Liver (tissue), 9 donors: Measurements from ENCODE around the gene PSMG2. TPM values are rescaled to one million over a fixed set of nuclear protein-coding genes. Genes with fewer than 3 reads are reported as not detected.

Source experiments
- DNase-seq: peaks from one replicate; pipeline ENCODE4 v3.0.0-alpha.2; 2017; ENCODE audit warnings: low spot score
- H3K27ac ChIP-seq, 2 donors: one replicate each; pipeline ENCODE4 v1.7.0; 2013; ENCODE audit warnings: inconsistent platforms in 2 of 2, low read length in 2 of 2, control low read depth in 1 of 2, low read depth in 1 of 2, mild to moderate bottlenecking in 1 of 2
- H3K27me3 ChIP-seq, 4 donors: one replicate each; pipeline versions ENCODE4 v1.6.1 to v1.7.0; 2013; ENCODE audit warnings: low read length in 3 of 4, inconsistent platforms in 1 of 4, mild to moderate bottlenecking in 1 of 4, moderate library complexity in 1 of 4; ENCODE audit not compliant: control insufficient read depth in 4 of 4, insufficient read depth in 4 of 4
- H3K36me3 ChIP-seq, 4 donors: one replicate each; pipeline versions ENCODE4 v1.6.1 to v1.7.0; 2013; ENCODE audit warnings: low read length in 3 of 4, mild to moderate bottlenecking in 3 of 4, low read depth in 1 of 4, moderate library complexity in 1 of 4; ENCODE audit not compliant: control insufficient read depth in 4 of 4, insufficient read depth in 3 of 4
- H3K4me1 ChIP-seq, 4 donors: one replicate each; pipeline versions ENCODE4 v1.6.1 to v1.7.0; 2013; ENCODE audit warnings: low read length in 3 of 4, mild to moderate bottlenecking in 3 of 4, moderate library complexity in 1 of 4; ENCODE audit not compliant: control insufficient read depth in 4 of 4, insufficient read depth in 4 of 4
- H3K4me3 ChIP-seq, 3 donors: one replicate each; pipeline versions ENCODE4 v1.6.1 to v1.7.0; 2013; ENCODE audit warnings: low read length in 3 of 3, control low read depth in 1 of 3, low read depth in 1 of 3, mild to moderate bottlenecking in 1 of 3
- H3K9ac ChIP-seq, 2 donors: one replicate each; pipeline ENCODE4 v1.7.0; 2013; ENCODE audit warnings: low read length in 2 of 2, mild to moderate bottlenecking in 2 of 2, moderate library complexity in 2 of 2, control low read depth in 1 of 2, low read depth in 1 of 2
- H3K9me3 ChIP-seq, 4 donors: one replicate each; pipeline versions ENCODE4 v1.6.1 to v1.7.0; 2013; ENCODE audit warnings: low read length in 3 of 4; ENCODE audit not compliant: control insufficient read depth in 4 of 4
- EGR1 ChIP-seq, 2 donors: IDR thresholded peaks; 2 replicates each; pipeline ENCODE4 v1.6.1; 2016 to 2018; ENCODE audit warnings: antibody characterized with exemption in 2 of 2, low read depth in 2 of 2
- FOXA1 ChIP-seq: IDR thresholded peaks from 2 replicates; pipeline ENCODE4 v1.6.1; 2016; ENCODE audit warnings: antibody characterized with exemption
- GABPA ChIP-seq, 2 donors: IDR thresholded peaks in 1 of 2; conservative IDR thresholded peaks in 1 of 2; 2 replicates each; pipeline ENCODE4 v1.6.1; 2016; ENCODE audit warnings: antibody characterized with exemption in 2 of 2, mild to moderate bottlenecking in 1 of 2, moderate library complexity in 1 of 2
- HNF4A ChIP-seq, 2 donors: conservative IDR thresholded peaks; 2 replicates each; pipeline ENCODE4 v1.6.1; 2016; ENCODE audit warnings: antibody characterized with exemption in 2 of 2, mild to moderate bottlenecking in 2 of 2
- HNF4G ChIP-seq: IDR thresholded peaks from 2 replicates; pipeline ENCODE4 v1.6.1; 2016; ENCODE audit warnings: antibody characterized with exemption
- NR2F2 ChIP-seq: IDR thresholded peaks from 2 replicates; pipeline ENCODE4 v1.6.1; 2016; ENCODE audit warnings: antibody characterized with exemption
- RAD21 ChIP-seq, 2 donors: IDR thresholded peaks; 2 replicates each; pipeline ENCODE4 v1.6.1; 2016; ENCODE audit warnings: antibody characterized with exemption in 2 of 2, mild to moderate bottlenecking in 2 of 2
- RXRA ChIP-seq, 2 donors: IDR thresholded peaks; 2 replicates each; pipeline ENCODE4 v1.6.1; 2017 to 2018; ENCODE audit warnings: antibody characterized with exemption in 2 of 2, mild to moderate bottlenecking in 1 of 2
- SP1 ChIP-seq: IDR thresholded peaks from 2 replicates; pipeline ENCODE4 v1.6.1; 2018; ENCODE audit warnings: antibody characterized with exemption, mild to moderate bottlenecking
- TAF1 ChIP-seq: conservative IDR thresholded peaks from 2 replicates; pipeline ENCODE4 v1.6.1; 2016; ENCODE audit warnings: antibody characterized with exemption, mild to moderate bottlenecking
- YY1 ChIP-seq: IDR thresholded peaks from 2 replicates; pipeline ENCODE4 v1.6.1; 2016; ENCODE audit warnings: antibody characterized with exemption, mild to moderate bottlenecking
- WGBS: extraction: QIAGEN DNeasy Blood & Tissue Kit; methylation state at CpG from one replicate; pipeline ENCODE4 v1.1.7; 2013; 5-methylcytosine and 5-hydroxymethylcytosine counted together
- polyA plus RNA-seq, 2 donors: library from polyadenylated mRNA; stranded (reverse) in 1 of 2; unstranded in 1 of 2; fragments of 200-250 nt in 1 of 2; fragments of >200 nt in 1 of 2; fragmentation: Nextera tagmentation in 1 of 2; extraction: Ambion mirVana in 1 of 2; gene quantifications; one replicate each; pipeline versions ENCODE4 v1.2.1 to v1.2.3, GENCODE V29; 2013 to 2015
- total RNA-seq, 2 donors: library from RNA; depleted of rRNA; stranded (reverse); fragments of >200 nt; gene quantifications; one replicate each; pipeline ENCODE4 v1.2.3, GENCODE V29; 2014
- TF ChIP-seq, protein P1 (sequence below): fragments of 150-350 bp; IDR thresholded peaks from 2 replicates; pipeline ENCODE4 v1.5.1; 2017; ENCODE audit warnings: improper control_type of control experiment, low read depth, low read length; ENCODE audit not compliant: missing input control
- TF ChIP-seq, protein P2 (sequence below): IDR thresholded peaks from 2 replicates; pipeline ENCODE4 v1.6.1; 2016; ENCODE audit warnings: antibody characterized with exemption
- TF ChIP-seq, protein P3 (sequence below): IDR thresholded peaks from 2 replicates; pipeline ENCODE4 v1.6.1; 2016; ENCODE audit warnings: antibody characterized with exemption, mild to moderate bottlenecking
- TF ChIP-seq, protein P4 (sequence below): IDR thresholded peaks from 2 replicates; pipeline ENCODE4 v1.6.1; 2016; ENCODE audit warnings: antibody characterized with exemption
- donor health status: healthy.
- donor health status: healthy.
- donor health status: healthy.
- donor health status: healthy.
- donor health status: healthy.

PSMG2 gene
- total and polyA plus RNA-seq, 4 donors = 24.2 to 48.0 (median 36.6) TPM

DNA sequence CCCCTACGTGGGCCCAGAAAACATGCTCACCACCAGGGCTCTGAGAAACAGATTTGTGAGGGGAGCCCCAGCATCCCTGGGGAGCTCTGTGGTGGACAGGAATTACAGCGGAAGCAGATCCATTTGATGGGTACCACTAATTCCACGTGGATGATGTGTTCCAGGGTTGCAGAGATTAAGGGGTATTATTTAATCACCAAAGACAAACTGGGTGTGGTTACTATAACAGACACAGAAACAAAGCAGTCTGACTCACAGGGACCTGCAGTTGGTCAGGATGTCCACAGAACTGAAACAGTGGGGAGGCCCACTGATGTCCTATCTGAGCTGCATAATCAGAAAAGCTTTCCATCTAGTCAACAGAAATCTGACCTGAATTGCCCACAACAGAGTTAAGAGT is 65.8 kb downstream of the PSMG2 start:
- 88% methylated on average over 3 of the region's 3 CpGs for WGBS

DNA sequence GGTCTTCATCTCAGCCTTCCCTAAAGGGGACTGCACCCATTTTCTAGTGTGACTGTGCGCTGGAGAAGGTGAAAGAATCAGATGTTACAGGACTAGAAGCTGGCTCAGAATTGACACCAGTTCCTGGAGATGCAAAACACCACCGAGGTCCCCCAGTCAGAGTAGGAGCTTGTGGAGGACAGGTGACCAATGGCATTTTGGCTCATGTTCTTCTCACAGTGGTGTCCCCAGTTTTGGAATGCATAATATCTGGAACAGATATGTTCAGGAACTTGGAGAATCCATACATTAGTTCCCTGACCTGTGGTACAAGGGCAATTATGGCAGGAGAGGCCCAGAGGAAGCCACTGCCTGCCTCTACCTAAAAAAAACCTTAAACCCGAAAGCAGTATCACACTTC is 66.3 kb downstream of the PSMG2 start:
- DNase-seq = no peak
- no peak overlapping the region for H3K9ac ChIP-seq
- 90% methylated on average over 3 of the region's 3 CpGs for WGBS
- TF ChIP-seq TAF1 = no peak
- no peak for TF ChIP-seq NR2F2
- TF ChIP-seq SP1 = no peak
- TF ChIP-seq HNF4A (conservative IDR thresholded peaks at IDR 0.05) = no peak
- TF ChIP-seq RXRA (IDR thresholded peaks at IDR 0.05) = no peak
- no peak for TF ChIP-seq GABPA (IDR thresholded peaks at IDR 0.05 in 1 of 2, conservative IDR thresholded peaks at IDR 0.05 in 1 of 2)
- TF ChIP-seq YY1 = no peak
- no peak for TF ChIP-seq RAD21 (IDR thresholded peaks at IDR 0.05)
- TF ChIP-seq, protein P1, sequence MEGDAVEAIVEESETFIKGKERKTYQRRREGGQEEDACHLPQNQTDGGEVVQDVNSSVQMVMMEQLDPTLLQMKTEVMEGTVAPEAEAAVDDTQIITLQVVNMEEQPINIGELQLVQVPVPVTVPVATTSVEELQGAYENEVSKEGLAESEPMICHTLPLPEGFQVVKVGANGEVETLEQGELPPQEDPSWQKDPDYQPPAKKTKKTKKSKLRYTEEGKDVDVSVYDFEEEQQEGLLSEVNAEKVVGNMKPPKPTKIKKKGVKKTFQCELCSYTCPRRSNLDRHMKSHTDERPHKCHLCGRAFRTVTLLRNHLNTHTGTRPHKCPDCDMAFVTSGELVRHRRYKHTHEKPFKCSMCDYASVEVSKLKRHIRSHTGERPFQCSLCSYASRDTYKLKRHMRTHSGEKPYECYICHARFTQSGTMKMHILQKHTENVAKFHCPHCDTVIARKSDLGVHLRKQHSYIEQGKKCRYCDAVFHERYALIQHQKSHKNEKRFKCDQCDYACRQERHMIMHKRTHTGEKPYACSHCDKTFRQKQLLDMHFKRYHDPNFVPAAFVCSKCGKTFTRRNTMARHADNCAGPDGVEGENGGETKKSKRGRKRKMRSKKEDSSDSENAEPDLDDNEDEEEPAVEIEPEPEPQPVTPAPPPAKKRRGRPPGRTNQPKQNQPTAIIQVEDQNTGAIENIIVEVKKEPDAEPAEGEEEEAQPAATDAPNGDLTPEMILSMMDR = no peak
- TF ChIP-seq, protein P2, sequence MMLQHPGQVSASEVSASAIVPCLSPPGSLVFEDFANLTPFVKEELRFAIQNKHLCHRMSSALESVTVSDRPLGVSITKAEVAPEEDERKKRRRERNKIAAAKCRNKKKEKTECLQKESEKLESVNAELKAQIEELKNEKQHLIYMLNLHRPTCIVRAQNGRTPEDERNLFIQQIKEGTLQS = no peak
- TF ChIP-seq, protein P3, sequence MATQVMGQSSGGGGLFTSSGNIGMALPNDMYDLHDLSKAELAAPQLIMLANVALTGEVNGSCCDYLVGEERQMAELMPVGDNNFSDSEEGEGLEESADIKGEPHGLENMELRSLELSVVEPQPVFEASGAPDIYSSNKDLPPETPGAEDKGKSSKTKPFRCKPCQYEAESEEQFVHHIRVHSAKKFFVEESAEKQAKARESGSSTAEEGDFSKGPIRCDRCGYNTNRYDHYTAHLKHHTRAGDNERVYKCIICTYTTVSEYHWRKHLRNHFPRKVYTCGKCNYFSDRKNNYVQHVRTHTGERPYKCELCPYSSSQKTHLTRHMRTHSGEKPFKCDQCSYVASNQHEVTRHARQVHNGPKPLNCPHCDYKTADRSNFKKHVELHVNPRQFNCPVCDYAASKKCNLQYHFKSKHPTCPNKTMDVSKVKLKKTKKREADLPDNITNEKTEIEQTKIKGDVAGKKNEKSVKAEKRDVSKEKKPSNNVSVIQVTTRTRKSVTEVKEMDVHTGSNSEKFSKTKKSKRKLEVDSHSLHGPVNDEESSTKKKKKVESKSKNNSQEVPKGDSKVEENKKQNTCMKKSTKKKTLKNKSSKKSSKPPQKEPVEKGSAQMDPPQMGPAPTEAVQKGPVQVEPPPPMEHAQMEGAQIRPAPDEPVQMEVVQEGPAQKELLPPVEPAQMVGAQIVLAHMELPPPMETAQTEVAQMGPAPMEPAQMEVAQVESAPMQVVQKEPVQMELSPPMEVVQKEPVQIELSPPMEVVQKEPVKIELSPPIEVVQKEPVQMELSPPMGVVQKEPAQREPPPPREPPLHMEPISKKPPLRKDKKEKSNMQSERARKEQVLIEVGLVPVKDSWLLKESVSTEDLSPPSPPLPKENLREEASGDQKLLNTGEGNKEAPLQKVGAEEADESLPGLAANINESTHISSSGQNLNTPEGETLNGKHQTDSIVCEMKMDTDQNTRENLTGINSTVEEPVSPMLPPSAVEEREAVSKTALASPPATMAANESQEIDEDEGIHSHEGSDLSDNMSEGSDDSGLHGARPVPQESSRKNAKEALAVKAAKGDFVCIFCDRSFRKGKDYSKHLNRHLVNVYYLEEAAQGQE = no peak
- TF ChIP-seq FOXA1 = no peak

More for the DNA sequence above, 65.8 kb downstream of the PSMG2 start:
- Histone ChIP-seq H3K27ac (no peak overlapping the region), H3K9ac (no peak overlapping the region), H3K9me3 (no peaks in the 10 kb centered on the region), H3K36me3 (no peaks in the 10 kb centered on the region), H3K4me3 (no peak overlapping the region), H3K4me1 (no peaks in the 10 kb centered on the region), H3K27me3 (no peaks in the 10 kb centered on the region)
- no peak for DNase-seq
- TF ChIP-seq, protein P1 = no peak
- TF ChIP-seq RXRA (IDR thresholded peaks at IDR 0.05) (no peak), HNF4A (conservative IDR thresholded peaks at IDR 0.05) (no peak), HNF4G (no peak), GABPA (IDR thresholded peaks at IDR 0.05 in 1 of 2, conservative IDR thresholded peaks at IDR 0.05 in 1 of 2) (no peak), FOXA1 (no peak), YY1 (no peak), SP1 (no peak), NR2F2 (no peak), EGR1 (IDR thresholded peaks at IDR 0.05; ENCODE audit: low read depth in 2 of 2) (no peak)
- TF ChIP-seq, protein P3 = no peak
- TF ChIP-seq, protein P4, sequence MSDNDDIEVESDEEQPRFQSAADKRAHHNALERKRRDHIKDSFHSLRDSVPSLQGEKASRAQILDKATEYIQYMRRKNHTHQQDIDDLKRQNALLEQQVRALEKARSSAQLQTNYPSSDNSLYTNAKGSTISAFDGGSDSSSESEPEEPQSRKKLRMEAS = no peak
- TF ChIP-seq, protein P2 = no peak

More for the DNA sequence above, 66.3 kb downstream of the PSMG2 start:
- Histone ChIP-seq H3K36me3 (no peaks in the 10 kb centered on the region), H3K4me3 (no peak overlapping the region), H3K9me3 (no peaks in the 10 kb centered on the region), H3K27me3 (no peaks in the 10 kb centered on the region), H3K27ac (no peak overlapping the region), H3K4me1 (no peaks in the 10 kb centered on the region)
